DOHH2 (cell line): ENCODE results near the gene B4GALT4.

Experiments
- H3F3A ChIP-seq: fragments of 200-600 bp; sonication (generic), shearing (Covaris generic); 2 replicates; pipeline ENCODE4 v1.6.0; 2016; ENCODE audit warnings: antibody characterized with exemption, mild to moderate bottlenecking; ENCODE audit not compliant: control insufficient read depth, insufficient read depth
- H3K27ac ChIP-seq: fragments of 200-600 bp; sonication (generic); 2 replicates; pipeline ENCODE4 v1.5.1; 2014; ENCODE audit warnings: low read depth, mild to moderate bottlenecking, low read length, moderate library complexity
- H3K27me3 ChIP-seq: fragments of 200-600 bp; sonication (generic); 2 replicates; pipeline ENCODE4 v1.6.1; 2014; ENCODE audit warnings: mild to moderate bottlenecking, low read length, mixed read lengths; ENCODE audit not compliant: control insufficient read depth
- H3K36me3 ChIP-seq: fragments of 200-600 bp; sonication (generic); 2 replicates; pipeline ENCODE4 v1.6.1; 2014; ENCODE audit warnings: mild to moderate bottlenecking, low read length, moderate library complexity, mixed read lengths; ENCODE audit not compliant: control insufficient read depth
- H3K4me1 ChIP-seq: fragments of 200-600 bp; sonication (generic); 2 replicates; pipeline ENCODE4 v1.6.1; 2014; ENCODE audit warnings: mild to moderate bottlenecking, low read length, mixed read lengths; ENCODE audit not compliant: control insufficient read depth
- H3K4me2 ChIP-seq: fragments of 200-600 bp; sonication (generic); 2 replicates; pipeline ENCODE4 v1.6.0; 2014; ENCODE audit warnings: mild to moderate bottlenecking, low read length, moderate library complexity
- H3K4me3 ChIP-seq: fragments of 200-600 bp; sonication (generic); 2 replicates; pipeline ENCODE4 v1.5.1; 2014; ENCODE audit warnings: mild to moderate bottlenecking, low read length, mixed read lengths
- H3K79me2 ChIP-seq: fragments of 200-600 bp; sonication (generic); 2 replicates; pipeline ENCODE4 v1.6.1; 2014; ENCODE audit warnings: mild to moderate bottlenecking, low read length, mixed read lengths; ENCODE audit not compliant: control insufficient read depth
- H3K9me2 ChIP-seq: fragments of 200-600 bp; sonication (generic); replicated peaks from 2 replicates; pipeline ENCODE4 v1.6.1; 2014; ENCODE audit warnings: mild to moderate bottlenecking, low read length, mixed read lengths; ENCODE audit not compliant: control insufficient read depth
- H3K9me3 ChIP-seq: fragments of 200-600 bp; sonication (generic); 2 replicates; pipeline ENCODE4 v1.6.1; 2014; ENCODE audit warnings: antibody characterized with exemption, low read length, mixed read lengths; ENCODE audit not compliant: control insufficient read depth, insufficient read depth
- H4K20me1 ChIP-seq: fragments of 200-600 bp; sonication (generic); 2 replicates; pipeline ENCODE4 v1.6.0; 2014; ENCODE audit warnings: low read depth, mild to moderate bottlenecking, antibody characterized with exemption, low read length, moderate library complexity; ENCODE audit not compliant: control insufficient read depth, insufficient read depth
- EZH2phosphoT487 ChIP-seq: fragments of 200-600 bp; sonication (generic); IDR thresholded peaks from 2 replicates; pipeline ENCODE4 v1.6.1; 2017; ENCODE audit warnings: borderline replicate concordance, mild to moderate bottlenecking, antibody characterized with exemption, low read length, moderate library complexity, mixed read lengths
- TF ChIP-seq, protein P1 (sequence below): fragments of 200-600 bp; sonication (generic); IDR thresholded peaks from one replicate; pipeline ENCODE4 v1.5.1; 2014; ENCODE audit warnings: antibody characterized with exemption, mild to moderate bottlenecking, low read depth, low read length; ENCODE audit not compliant: poor library complexity, severe bottlenecking

The B4GALT4 gene

GRCh38 chr3:119220970-119221667 lies 19.6 kb downstream of the B4GALT4 start:
- no peak for TF ChIP-seq EZH2phosphoT487
- TF ChIP-seq, protein P1, sequence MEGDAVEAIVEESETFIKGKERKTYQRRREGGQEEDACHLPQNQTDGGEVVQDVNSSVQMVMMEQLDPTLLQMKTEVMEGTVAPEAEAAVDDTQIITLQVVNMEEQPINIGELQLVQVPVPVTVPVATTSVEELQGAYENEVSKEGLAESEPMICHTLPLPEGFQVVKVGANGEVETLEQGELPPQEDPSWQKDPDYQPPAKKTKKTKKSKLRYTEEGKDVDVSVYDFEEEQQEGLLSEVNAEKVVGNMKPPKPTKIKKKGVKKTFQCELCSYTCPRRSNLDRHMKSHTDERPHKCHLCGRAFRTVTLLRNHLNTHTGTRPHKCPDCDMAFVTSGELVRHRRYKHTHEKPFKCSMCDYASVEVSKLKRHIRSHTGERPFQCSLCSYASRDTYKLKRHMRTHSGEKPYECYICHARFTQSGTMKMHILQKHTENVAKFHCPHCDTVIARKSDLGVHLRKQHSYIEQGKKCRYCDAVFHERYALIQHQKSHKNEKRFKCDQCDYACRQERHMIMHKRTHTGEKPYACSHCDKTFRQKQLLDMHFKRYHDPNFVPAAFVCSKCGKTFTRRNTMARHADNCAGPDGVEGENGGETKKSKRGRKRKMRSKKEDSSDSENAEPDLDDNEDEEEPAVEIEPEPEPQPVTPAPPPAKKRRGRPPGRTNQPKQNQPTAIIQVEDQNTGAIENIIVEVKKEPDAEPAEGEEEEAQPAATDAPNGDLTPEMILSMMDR, result no peak
- Histone ChIP-seq H3K79me2 (no peaks in the 10 kb centered on the region), H3K4me2 (no peak overlapping the region), H3K36me3 (peaks cover 49% of the 10 kb centered on the region), H3K27ac (no peak overlapping the region), H3F3A (no peaks in the 10 kb centered on the region), H3K9me3 (no peaks in the 10 kb centered on the region), H3K9me2 (no peaks in the 10 kb centered on the region), H4K20me1 (no peaks in the 10 kb centered on the region), H3K4me3 (no peak overlapping the region), H3K4me1 (peaks cover 9% of the 10 kb centered on the region), H3K27me3 (no peaks in the 10 kb centered on the region)

GRCh38 chr3:119220198-119220597 lies 20.5 kb downstream of the B4GALT4 start:
- Histone ChIP-seq H4K20me1 (no peaks in the 10 kb centered on the region), H3K9me2 (no peaks in the 10 kb centered on the region), H3K4me3 (no peak overlapping the region), H3K4me1 (peaks cover 9% of the 10 kb centered on the region), H3K27me3 (no peaks in the 10 kb centered on the region), H3K4me2 (no peak overlapping the region), H3K27ac (no peak overlapping the region), H3K79me2 (no peaks in the 10 kb centered on the region), H3K9me3 (no peaks in the 10 kb centered on the region), H3K36me3 (peaks cover 52% of the 10 kb centered on the region), H3F3A (no peaks in the 10 kb centered on the region)
- no peak for TF ChIP-seq EZH2phosphoT487
- TF ChIP-seq, protein P1, result no peak

DNA sequence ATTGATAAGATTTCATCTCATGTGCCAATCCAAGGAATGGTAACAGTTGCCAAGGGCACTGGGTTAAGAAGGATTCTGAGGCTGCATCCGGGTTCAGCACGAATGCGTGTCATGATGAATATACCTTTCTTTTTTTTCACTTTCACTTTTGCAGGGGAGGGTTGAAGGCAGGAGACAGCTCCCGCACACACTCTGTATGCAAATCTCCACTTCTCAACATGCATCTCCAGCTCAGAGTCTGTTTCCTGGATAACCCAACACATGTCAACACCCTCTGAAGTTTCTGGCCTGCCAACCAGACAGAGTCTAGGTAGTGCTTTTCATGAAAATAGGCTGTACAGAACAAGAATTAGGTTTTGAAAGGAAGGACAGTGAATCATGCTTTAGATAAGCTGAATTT lies 21.6 kb downstream of the B4GALT4 start:
- H3F3A ChIP-seq, result no peaks in the 10 kb centered on the region
- no peaks in the 10 kb centered on the region for H3K79me2 ChIP-seq
- no peaks in the 10 kb centered on the region for H3K27me3 ChIP-seq
- no peaks in the 10 kb centered on the region for H4K20me1 ChIP-seq
- H3K27ac ChIP-seq, result no peak overlapping the region
- no peak overlapping the region for H3K4me3 ChIP-seq
- H3K4me2 ChIP-seq, result 0 out of 2 replicates have a peak overlapping the region, but pooled peaks have one; percentile 5
- H3K4me1 ChIP-seq, result peaks cover 9% of the 10 kb centered on the region
- H3K9me3 ChIP-seq, result no peaks in the 10 kb centered on the region
- no peak for TF ChIP-seq EZH2phosphoT487
- TF ChIP-seq, protein P1, result no peak
- H3K9me2 ChIP-seq, result no peaks in the 10 kb centered on the region
- peaks cover 60% of the 10 kb centered on the region for H3K36me3 ChIP-seq
